ENCODE data around the gene CARD8.

Gene CARD8

DNA sequence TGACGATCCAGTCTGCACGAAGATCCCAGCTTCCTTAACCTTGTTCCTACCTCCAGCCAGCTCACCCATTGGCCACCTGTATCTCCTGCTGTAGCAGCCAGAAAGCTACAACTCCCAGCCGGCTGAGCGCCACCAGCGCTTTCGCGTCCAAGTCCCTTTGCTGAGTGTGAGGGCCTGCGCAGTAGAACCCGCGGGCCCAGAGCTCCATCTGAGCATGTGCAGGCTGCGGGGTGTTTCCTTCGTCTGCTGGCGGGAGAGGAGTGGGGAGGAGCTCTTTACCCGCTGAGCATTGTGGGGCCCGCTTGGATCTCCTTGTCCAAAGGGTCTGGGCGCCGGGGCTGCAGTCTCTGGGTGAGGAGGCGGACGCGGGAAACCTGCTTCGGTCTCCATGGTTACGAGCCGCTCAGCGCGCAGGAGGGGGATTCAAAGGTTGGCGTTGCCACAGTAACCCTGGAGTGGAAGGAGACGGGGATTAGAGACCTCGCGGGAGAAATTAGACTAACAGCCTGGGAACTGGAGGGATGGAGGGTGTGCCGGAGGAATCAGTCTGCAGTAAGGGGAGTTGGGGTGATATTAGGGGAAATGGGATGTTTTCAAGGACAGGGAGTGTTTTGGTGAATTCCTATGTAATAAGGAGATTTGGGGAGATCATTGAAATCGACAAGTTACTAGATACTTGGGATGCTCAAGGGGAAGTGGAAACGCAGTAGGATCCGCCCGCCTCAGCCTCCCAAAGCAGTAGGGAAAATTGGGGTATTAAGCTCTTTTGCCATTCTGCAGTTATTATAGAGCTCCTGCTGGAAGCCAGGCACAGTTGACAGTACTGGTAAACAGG is 51.7 kb downstream of the CARD8 start:
- DNase-seq: peak; percentile 80

DNA sequence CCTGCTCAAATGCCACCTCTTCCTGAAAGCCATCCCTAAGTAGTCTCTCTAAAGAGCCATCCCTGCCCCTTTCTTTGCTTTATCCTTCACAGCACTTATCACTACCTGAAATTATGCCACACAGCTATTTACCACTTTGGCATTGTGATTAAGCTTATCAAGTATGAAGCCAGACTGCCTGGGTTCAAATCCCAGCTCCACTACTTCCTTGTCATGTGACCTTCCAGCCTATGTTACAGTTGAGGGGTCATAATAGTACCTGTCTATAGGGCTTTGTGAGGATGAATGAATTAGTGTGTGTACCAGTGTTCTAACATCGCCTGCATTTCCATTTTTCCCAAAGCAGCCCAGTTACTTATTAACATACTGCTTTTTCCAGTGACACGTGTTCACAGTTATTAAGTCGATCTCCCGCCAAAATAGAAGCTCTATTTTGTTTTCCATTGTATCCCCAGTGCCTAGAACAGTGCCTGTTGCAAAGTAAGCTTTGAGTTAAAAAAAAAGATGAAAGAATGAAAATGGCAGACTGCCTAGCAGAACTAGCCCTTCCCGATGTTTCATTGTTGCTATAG is 52.4 kb downstream of the CARD8 start:
- no peak for DNase-seq

DNA sequence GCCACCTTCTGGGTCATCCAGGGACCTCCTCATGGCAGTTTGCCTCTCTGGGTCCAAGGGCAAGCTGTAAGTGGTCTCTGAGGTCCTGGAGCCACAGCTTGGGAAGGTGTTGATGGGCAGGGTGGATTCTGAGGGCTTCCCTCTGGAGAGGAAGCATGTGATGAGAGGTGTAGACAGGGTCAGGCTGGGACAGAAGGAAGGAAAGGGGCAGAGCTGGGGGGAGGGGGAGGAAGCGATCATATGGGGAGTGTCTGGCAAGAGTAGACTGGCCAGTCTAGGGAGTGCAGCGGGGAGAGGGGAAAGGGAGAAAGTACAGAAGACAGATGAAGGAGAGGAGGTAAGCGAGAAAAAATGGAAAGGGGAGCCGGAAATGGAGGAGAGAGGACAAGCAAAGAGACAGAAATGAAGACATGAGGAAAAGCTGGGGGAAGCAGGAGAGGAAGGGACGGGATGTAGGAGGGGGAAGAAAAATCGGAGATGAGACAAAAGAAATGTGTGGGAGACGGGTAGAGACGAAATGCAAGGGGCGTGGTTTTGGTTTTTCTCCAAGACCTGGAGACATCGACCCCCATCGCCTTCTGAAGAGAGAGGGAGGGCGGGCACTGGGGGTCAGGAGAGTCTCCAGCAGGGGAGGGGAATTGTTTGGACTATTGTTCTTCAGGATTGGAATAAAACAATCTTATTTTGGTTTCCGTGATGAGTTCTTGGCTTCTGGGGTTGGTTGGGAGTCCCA is 58.6 kb downstream of the CARD8 start:
- DNase-seq: no peak

DNA sequence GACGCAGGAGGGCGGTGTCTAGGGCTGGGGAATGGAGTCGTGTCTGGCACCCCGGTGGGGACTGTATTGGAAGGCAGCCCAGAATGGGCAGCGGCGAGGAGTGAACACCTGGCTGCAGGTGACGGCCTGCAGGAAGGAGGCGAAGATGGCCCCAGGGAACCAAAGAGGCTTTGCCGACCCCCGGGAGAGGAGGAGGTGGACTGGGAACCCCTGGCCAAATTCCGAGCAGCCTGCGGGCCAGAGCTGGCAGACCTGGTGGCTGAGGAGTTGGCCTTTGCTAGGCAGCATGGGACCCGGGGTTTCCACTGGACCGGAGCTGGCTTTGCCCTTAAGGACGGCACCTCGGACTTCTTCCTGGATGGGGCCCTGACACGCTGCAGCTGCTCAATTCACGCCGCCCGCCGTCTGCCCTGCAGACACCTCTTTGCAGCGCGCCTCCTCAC is 59.4 kb downstream of the CARD8 start:
- no peak for DNase-seq

DNA sequence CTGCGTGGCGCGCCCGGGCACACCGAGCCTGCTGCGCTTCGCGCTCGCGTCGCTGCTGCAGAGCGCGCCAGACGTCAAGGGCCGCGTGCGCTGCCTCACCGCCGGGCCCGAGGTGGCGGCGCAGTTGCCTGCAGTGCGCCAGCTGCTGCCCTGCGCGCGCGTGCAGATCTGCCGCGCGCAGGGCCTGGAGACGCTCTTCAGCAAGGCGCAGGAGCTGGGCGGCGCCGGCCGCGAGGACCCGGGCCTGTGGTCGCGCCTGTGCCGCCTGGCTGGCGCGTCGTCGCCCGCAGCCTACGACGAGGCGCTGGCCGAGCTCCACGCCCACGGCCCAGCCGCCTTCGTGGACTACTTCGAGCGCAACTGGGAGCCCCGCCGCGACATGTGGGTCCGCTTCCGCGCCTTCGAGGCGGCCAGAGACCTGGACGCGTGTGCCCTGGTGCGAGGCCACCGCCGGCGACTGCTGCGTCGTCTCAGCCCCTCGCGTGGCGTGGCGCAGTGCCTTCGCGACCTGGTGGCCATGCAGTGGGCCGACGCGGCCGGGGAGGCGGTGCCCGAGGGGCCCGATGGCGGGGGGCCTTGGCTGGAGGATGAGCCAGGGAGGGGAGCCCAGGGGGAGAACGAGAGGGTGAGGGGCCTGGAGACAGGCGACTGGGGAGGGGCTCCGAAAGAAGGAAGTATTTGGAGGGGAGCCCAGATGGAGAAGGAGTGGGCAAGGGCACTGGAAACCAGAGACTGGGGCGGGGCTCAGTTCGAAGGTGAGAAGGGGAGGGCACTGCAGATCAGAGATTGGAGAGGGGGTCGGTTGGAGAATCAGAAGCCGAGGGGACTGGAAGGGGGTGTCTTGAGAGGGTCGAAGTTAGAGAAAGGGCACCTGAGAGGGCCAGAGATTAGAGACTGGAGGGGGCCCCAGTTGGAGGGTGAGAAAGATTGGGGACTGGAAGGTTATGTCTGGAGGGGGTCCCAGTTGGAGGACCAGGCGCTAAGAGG is 60.6 kb downstream of the CARD8 start:
- DNase-seq: no peak

DNA sequence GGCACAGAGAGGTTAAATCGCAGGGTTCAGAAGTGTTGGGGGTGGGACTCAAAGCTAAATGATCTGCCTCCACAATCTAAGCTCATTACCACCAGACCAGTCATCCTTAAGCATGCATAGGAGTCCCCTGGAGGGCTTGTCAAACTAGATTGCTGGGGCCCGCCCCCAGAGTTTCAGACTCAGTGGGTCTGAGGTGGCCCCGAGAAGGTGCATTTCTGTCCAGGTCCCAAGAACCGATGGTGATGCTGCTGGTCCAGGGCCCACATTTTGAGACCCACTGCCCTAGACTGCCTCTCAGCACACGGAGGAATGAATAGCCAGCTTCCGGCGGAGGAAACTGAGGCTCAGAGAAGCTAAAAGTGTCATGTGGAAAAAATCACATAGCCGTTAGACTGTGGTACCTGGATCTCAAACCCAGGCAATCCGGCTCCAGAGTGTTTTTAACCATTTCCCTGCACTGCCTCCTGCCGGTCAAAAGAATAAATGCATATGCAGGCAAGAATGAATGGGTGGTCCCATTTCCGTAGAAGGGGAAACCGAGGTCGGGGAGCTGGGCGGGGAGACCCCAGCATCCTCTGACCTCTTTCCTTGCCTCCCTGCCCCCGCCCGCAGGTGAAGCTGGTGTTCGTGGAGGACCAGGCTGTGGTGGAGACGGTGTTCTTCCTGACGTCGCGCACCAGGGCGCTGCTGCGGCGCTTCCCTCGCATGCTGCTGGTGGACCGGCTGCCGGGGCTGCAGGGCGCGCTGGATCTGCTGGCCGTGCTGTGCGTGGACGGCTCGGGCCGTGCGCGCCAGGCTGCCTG is 61.5 kb downstream of the CARD8 start:
- no peak for DNase-seq

DNA sequence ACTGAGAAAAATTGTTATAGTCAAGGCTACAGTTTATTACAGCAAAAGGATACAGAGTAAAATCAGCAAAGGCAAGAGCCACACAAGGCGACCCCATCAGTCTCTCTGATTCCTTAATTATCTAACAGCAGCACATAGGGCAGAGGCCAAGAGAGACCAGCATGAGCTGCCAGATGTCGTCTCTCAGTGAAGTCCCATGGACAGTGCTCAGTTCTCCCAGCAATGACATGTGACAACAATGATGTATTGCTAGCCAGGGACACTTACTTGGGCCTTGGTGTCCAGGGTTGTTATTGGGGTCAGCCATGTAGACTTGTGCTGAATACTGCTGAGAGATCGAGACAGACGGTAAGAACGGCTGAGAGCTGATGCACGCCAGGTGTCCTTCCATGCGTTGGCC is 63.0 kb downstream of the CARD8 start:
- DNase-seq: no peak

DNA sequence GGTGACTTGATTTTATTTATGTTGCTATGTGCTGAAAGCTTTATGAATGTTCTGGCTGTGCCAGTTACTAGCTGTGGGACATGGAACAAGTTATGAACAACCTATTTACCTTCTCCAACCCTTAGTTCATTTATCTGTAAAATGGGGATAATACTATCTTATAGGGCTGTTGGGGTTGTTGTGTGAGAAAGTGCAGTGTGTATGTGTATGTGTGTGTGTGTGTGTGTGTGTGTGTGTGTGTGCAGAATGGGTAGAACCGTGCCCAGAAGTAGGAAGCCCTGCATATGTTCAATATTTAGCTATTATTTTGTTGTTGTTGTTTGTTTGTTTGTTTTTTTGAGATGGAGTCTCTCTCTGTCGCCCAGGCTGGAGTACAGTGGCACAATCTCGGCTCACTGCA is 64.8 kb downstream of the CARD8 start:
- no peak for DNase-seq

DNA sequence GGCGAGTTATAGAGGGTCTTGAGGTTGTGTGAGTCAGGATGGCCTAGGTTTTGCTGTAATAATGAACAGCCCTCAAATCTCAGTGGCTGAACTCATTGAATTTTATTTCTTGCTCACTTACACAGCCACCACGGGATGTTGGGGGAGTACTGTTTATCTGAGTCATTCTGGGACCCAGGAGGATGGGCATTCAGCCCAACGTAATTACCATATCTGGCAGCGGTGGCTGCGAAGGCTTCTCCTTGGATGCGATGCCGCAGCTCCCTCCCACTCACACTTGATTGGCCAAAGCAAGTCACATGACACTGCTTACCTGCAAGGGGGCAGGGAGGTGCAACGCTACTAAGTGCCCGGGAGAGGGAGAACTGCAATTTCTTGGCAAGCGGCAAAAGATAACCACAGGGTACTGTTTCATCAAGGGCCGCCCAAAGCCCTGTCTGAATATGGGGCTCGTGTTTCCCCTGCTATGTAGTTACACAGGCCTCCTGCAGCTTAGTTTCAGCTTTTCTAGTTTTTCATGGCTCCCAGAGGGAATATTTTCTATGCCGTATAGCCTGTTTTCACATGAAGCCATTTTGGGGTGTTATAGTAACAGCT is 65.3 kb downstream of the CARD8 start:
- peak; percentile 14 for DNase-seq

DNA sequence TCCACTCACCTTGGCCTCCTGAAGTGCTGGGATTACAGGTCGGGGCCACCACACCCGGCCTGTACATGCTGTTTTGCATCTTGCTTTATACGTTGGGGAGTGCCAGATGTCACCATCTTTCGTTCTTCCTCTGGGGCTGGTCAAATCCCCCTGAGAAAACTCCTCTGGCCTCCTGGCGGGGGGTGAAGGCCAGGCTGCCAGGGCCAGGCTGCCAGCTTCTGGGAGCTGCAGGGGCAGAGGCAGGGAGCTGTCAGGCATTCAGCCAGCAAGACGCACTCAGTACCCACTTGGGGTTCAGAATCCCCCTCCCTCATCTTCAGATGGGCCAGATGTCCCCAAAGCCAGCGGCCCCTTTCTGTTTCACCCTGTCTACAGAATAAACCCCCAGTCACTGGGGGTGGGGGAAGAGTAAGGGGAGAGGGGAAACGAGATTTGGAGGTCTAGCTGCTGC is 69.1 kb downstream of the CARD8 start:
- no peak for DNase-seq

DNA sequence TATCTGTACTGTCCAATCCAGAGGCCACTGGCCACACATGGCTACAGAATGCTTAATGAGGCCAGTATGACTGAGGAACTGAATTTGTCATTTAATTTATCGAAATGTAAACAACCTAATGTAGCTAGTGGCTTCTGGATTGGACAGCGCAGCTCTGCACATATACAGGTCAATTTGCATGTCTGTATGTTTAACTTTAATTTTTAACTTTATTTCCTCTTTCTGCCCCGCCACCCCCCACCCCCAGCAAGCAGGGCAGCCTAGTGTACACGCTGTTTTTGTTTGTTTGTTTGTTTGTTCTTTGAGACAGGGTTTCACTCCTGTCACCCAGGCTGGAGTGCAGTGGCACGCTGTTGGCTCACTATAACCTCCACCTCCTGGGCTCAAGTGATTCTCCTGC is 69.7 kb downstream of the CARD8 start:
- DNase-seq: no peak

DNA sequence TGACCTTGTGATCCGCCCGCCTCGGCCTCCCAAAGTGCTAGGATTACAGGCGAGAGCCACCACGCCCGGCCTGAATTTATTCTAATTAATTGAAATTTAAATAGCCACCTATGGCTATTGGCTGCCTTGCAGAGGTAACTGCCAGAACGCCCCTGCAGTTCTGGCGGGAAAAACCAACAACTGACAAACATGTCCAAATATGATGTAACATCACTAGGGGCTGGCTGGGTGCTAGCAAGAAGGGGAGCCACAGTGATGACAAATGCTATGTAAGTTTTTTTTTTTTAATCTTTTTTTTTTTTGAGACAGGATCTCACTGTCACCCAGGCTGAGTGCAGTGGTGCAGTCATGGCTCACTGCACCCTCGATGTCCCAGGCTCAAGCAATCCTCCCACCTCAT is 72.4 kb downstream of the CARD8 start:
- no peak for DNase-seq

DNA sequence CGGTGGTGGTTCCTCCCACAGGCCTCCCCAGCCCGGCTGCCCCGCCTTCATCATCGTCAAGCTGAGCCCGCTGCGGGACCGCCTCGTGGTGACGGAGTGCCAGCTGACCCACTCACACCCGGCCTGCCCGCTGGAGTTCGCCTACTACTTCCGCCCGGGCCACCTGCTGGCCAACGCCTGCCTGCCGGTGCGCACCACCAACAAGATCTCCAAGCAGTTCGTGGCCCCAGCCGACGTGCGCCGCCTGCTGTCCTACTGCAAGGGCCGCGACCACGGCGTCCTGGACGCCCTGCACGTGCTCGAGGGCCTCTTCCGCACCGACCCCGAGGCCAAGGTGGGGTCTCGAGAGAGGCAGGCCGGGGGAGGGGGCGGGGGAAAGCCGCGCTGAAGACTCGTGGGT is 73.3 kb downstream of the CARD8 start:
- no peak for DNase-seq

DNA sequence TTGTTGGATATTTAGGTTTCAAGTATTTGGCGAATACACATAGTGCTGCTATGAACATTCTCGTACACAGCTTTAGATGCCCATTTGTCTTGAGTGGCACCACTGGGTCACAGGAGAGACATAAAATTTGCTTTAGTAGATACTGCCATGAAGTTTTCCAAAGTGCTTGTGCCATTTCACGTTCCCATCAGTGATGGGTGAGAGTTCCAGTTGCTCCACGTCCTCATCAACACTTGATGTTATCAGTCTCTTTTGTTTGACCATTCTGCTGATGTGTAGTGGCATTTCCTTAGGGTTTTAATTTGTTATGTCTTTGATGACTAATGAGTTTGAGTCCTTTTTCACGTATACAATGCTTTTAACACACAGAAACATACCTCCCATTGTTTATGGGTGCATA is 74.2 kb downstream of the CARD8 start:
- DNase-seq: no peak

DNA sequence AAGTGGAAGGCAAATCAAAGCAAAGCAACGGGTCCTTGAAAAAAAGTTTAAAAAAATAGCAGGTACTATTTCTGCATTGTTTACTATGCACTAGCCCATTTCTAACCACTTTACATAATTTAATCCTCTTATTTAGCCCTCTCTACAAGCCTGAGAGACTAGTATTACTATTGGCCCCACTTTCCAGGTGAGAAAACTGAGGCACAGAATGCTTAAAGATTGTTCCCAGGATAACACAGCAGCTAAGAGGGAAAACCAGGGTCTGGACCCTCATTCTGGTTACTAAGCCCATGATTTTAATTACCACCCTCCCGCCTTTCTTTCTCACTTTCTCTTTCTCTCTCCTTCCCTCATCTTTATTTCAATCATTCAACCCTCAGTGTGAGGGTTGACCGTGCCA is 79.5 kb downstream of the CARD8 start:
- DNase-seq: no peak

DNA sequence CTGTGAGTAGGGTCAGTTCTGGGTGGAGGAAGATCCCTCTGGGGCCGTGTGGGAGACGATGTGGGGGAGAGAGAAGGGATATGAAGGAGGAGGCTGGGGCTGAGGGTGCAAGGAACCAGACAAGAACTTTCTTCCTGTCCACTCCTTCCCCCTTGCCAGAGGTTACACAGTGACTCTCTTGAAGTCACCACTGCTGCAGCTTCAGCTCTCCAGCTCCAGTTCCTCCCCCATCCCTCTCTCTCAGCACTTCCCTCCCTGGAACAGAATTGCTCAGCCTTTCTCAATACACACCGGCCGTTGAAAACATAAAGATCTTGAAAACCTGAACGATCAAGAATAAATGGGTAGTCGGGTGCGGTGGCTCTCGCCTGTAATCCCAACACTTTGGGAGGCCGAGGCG is 80.1 kb downstream of the CARD8 start:
- no peak for DNase-seq

DNA sequence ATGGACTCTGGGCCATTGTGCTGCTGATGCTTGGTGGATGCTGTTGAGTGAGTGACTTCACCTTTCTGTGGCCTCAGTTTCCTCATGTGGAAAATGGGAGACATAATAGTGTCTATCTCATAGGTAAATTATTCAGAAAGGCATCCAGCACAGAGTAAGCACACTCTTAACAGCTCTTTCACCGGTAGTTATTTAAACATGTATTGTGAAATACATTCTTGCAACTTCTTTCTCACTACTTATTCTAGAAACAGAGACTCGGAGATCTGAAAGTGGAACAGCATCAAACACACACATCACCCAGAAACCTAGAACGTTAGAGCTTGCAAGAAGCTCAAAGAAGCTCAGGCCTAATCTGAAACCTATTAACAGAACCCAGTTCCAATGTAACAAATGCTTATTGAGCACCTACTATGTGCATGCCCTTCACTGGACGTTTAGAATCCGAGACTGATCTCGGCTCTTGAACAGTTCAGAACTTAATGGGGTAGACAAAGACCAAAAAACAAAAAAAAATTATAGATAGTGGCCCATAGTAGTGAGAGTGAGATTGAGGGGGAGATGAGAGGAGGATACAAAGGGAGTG is 81.2 kb downstream of the CARD8 start:
- DNase-seq: no peak

DNA sequence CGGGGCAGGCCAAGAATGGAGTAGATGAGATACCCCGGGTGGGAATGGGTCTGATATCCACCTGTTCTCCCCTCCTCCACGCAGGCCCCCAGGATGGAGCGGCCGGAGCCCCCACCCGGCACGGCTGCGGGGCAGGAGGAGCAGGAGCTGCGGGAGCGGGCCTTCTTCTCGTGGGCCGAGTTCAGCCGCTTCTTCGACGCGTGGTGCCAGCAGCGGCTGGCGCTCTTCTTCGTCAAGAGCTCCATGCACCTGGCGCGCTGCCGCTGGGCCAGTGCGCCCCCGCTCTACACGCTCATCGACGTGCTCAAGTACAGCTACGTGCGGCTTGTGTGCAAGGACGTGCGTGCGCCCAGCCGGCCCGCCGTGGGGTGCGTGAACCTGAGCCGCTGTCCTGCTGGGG is 84.0 kb downstream of the CARD8 start:
- DNase-seq: no peak

DNA sequence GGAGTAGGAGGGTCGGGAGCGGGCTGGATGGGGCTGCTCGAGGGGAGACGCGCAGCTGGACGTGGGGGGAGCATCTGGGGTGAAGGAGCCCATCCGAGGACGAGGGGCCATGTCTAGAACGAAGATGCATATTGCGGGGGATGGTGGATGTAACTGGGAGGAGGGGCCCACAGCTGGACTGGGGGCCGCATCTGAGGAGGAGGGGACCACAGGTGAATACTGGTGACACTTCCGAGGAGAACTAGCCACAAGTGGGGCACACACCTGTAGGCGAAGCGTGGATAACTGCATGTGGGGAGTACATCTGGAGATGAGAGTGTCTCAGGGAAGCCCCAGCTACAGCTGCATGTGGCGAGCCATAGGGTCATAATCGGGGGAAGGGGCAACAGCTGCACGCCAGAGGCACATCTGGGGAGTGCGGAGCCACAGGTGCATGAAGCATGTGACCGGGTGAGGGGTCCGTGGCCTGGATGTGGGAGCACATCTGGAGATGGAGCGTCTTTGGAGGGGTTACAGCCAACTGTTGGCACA is 84.8 kb downstream of the CARD8 start:
- DNase-seq: no peak

DNA sequence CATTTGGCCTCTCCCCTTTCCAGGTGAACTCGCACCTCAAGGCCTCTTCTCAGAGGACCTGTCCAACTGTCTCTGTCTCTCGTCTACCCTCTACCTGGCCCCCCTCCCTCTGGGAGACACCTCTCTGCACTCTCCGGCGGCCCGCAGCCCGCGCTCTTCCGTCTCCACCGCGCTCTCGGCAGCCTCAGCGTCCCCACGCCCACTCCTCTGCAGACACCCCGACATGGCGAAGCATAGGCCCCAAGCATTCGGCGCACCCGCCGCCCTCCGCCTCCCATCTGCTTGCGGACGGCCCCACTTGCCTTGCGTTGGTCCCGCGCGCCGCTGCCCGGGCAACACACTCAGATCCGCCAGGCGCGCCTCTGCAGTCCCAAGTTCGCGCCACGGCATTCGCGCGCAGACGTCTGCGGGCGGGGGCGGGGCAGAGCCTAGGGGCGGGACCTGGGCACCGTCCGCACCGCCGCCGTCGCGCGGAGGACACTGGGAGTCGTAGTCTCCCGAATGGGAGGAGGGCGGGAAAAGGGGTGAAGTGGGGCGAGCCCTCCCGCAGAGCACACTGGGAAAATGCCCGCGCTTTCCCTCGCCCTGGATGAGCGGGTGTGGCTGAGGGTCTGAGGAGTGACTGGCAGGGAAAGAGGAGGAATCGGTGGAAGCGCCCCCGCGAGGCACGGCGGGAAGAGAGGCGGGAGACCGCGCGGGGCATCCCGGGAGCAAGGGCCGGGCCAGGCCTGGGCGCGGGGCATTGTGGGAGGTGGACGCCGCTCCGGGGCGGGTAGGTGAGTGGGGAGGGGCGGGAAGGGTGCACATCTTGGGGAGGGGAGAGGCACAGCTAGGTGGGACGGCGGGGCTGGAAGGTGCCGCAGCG is 85.5 kb downstream of the CARD8 start, which contains the start of the genes LIG1 and ZSWIM9:
Gene LIG1 (minus strand): TSS at position 406 of the 865 bp plus-strand sequence. CDS start 4,778 bp downstream, outside the sequence.
Gene ZSWIM9 (plus strand): TSS at position 742 of the 865 bp plus-strand sequence. CDS start 1,123 bp downstream, outside the sequence.
- peak; percentile 85 for DNase-seq

Data from activated T-cell treated with anti-CD3 and anti-CD28 coated beads for 4 hours (primary cell).